ENCODE data around the gene UNC5C.

Gene UNC5C

DNA sequence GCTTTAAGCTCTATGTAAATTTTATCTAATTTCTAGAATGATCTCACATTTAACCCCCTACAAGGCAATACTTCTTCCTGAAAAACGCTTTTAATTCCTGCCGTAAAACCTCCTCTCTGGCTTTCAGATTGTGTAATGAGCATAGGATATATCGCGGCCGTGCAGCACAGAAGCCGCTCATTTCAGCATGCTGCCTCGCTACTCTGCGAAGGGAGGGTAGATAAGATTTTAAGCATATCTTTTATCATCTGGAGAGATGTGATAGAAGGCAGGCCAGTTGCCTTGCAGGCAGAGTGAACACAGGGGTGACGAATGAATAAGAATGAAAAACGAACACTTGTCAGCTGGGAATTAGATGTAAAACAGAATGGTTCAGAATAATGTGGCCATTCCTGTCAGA, 265.5 kb downstream of the UNC5C start:
- H3K4me3 ChIP-seq (replicated peaks in 1 of 2; ENCODE audit: low read depth in 2 of 2, low read length in 2 of 2) = no peak overlapping the region
- TF ChIP-seq, protein P1, sequence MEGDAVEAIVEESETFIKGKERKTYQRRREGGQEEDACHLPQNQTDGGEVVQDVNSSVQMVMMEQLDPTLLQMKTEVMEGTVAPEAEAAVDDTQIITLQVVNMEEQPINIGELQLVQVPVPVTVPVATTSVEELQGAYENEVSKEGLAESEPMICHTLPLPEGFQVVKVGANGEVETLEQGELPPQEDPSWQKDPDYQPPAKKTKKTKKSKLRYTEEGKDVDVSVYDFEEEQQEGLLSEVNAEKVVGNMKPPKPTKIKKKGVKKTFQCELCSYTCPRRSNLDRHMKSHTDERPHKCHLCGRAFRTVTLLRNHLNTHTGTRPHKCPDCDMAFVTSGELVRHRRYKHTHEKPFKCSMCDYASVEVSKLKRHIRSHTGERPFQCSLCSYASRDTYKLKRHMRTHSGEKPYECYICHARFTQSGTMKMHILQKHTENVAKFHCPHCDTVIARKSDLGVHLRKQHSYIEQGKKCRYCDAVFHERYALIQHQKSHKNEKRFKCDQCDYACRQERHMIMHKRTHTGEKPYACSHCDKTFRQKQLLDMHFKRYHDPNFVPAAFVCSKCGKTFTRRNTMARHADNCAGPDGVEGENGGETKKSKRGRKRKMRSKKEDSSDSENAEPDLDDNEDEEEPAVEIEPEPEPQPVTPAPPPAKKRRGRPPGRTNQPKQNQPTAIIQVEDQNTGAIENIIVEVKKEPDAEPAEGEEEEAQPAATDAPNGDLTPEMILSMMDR (IDR thresholded peaks at IDR 0.05; ENCODE audit: low read depth, low read length) = no peak
- DNase-seq (ENCODE audit: low read depth in 2 of 2) = peak in 1 of 2 donors; percentile 17

GRCh38 chr4:95272797-95273196, 276.0 kb downstream of the UNC5C start:
- TF ChIP-seq, protein P1 (IDR thresholded peaks at IDR 0.05; ENCODE audit: low read depth, low read length) = no peak
- H3K4me3 ChIP-seq (replicated peaks in 1 of 2; ENCODE audit: low read depth in 2 of 2, low read length in 2 of 2) = no peak overlapping the region
- DNase-seq (ENCODE audit: low read depth in 2 of 2) = no peak

- TF ChIP-seq, protein P1 (IDR thresholded peaks at IDR 0.05; ENCODE audit: low read depth, low read length) = no peak
- no peak overlapping the region for H3K4me3 ChIP-seq (replicated peaks in 1 of 2; ENCODE audit: low read depth in 2 of 2, low read length in 2 of 2)
- peak in 1 of 2 donors; percentile 3 for DNase-seq (ENCODE audit: low read depth in 2 of 2)
Measured at GRCh38 chr4:95272036-95272435, 276.7 kb downstream of the UNC5C start.

DNA sequence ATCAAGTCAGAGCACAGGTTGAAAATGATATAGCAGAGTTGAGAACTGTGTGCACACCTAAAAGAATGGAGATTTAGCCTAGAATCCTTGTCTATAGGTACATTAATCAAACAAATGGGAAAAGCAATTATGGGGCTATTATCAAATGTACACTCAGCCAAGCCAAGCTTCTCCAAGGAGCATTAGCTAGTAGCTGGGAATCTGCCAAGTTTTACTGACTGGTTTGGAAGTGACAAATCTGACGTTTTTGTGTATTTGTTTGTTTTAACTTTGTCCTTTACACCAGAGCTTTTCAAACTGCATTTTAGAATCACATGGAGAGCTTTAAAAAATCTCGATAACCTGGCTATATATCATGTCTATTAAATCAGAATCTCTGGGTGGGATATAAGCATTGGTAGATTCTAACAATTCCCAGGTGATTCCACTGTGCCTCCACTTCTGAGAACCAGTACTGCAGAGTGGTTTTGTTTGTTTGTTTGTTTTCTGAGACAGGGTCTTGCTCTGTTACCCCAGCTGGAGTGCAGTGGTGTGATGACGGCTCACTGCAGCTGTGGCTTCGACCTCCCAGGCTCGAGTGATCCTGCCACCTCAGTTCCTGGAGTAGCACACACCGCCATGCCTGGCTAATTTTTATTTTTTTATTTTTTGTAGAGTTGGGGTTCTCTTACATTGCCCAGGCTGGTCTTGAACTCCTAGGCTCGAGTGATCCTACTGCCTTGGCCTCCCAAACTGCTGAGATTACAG, 279.8 kb downstream of the UNC5C start:
- DNase-seq (ENCODE audit: low read depth in 2 of 2) = peak; percentile 46 to 72
- no peak overlapping the region for H3K4me3 ChIP-seq (replicated peaks in 1 of 2; ENCODE audit: low read depth in 2 of 2, low read length in 2 of 2)
- TF ChIP-seq, protein P1 (IDR thresholded peaks at IDR 0.05; ENCODE audit: low read depth, low read length) = no peak

DNA sequence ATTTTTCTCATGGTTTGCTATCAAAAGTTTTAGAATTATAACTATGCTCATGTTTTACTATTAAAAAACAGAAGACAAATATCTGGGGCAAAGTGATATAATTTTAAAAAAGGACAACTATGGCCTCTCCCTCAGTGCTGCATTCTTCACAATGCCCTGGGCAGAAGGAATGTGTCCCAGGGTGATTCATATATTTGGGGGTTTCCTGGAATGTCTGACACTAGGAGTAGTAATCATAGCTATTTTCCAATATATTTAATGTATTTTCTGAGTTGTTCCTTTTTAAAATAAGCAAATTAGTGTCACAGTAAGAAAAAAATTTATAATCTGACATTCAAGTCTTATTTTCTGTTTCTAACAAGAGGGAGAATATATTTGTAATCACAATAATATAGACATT, 281.7 kb downstream of the UNC5C start:
- peak; percentile 43 to 83 for DNase-seq (ENCODE audit: low read depth in 2 of 2)
- H3K4me3 ChIP-seq (replicated peaks in 1 of 2; ENCODE audit: low read depth in 2 of 2, low read length in 2 of 2) = no peak overlapping the region
- TF ChIP-seq, protein P1 (IDR thresholded peaks at IDR 0.05; ENCODE audit: low read depth, low read length) = no peak

- TF ChIP-seq, protein P1 (IDR thresholded peaks at IDR 0.05; ENCODE audit: low read depth, low read length) = no peak
- H3K4me3 ChIP-seq (replicated peaks in 1 of 2; ENCODE audit: low read depth in 2 of 2, low read length in 2 of 2) = no peak overlapping the region
- DNase-seq (ENCODE audit: low read depth in 2 of 2) = peak; percentile 12 to 30
Measured at GRCh38 chr4:95265814-95266740, 282.7 kb downstream of the UNC5C start.
